ENCODE results near the gene DMRTA1.

DMRTA1 gene

DNA sequence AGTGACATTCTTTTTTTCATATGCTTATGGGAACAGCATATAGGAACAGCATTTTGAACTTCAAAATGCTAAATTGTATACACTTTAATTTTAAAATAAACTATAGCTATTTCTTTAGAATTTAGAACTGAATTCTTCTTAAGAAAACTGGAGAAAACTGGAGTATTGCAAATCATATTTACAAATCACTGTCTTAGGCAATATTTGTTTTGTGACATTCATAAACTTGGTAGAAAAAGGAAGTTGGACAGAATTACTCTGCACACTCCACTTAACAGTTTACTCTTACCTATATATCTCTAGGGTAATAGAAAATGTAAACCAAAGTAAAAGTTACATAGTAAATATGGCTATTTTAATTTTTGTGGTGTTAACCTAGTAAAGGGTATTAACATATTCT lies 3.1 kb downstream of the DMRTA1 start:
- no peak overlapping the region for H2AFZ ChIP-seq (ENCODE audit: low read length)
- H3K4me3 ChIP-seq (ENCODE audit: low read length, poor library complexity, severe bottlenecking), result no peak overlapping the region
- no peaks in the 10 kb centered on the region for H4K20me1 ChIP-seq (ENCODE audit: insufficient read depth, low read length, poor library complexity, severe bottlenecking)
- H3K79me2 ChIP-seq (ENCODE audit: insufficient read depth, low read length), result no peaks in the 10 kb centered on the region
- H3K4me2 ChIP-seq (ENCODE audit: low read depth, low read length, poor library complexity, severe bottlenecking), result no peak overlapping the region
- no peak for TF ChIP-seq EZH2phosphoT487 (IDR thresholded peaks at IDR 0.05; ENCODE audit: borderline replicate concordance)
- TF ChIP-seq, protein P1, sequence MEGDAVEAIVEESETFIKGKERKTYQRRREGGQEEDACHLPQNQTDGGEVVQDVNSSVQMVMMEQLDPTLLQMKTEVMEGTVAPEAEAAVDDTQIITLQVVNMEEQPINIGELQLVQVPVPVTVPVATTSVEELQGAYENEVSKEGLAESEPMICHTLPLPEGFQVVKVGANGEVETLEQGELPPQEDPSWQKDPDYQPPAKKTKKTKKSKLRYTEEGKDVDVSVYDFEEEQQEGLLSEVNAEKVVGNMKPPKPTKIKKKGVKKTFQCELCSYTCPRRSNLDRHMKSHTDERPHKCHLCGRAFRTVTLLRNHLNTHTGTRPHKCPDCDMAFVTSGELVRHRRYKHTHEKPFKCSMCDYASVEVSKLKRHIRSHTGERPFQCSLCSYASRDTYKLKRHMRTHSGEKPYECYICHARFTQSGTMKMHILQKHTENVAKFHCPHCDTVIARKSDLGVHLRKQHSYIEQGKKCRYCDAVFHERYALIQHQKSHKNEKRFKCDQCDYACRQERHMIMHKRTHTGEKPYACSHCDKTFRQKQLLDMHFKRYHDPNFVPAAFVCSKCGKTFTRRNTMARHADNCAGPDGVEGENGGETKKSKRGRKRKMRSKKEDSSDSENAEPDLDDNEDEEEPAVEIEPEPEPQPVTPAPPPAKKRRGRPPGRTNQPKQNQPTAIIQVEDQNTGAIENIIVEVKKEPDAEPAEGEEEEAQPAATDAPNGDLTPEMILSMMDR (conservative IDR thresholded peaks at IDR 0.05; ENCODE audit: low read length), result no peak
- no peaks in the 10 kb centered on the region for H3F3A ChIP-seq (ENCODE audit: low read depth)
- H3K4me1 ChIP-seq (ENCODE audit: insufficient read depth, low read length, poor library complexity, severe bottlenecking), result no peaks in the 10 kb centered on the region
- H3K9ac ChIP-seq (ENCODE audit: low read depth, low read length, poor library complexity, severe bottlenecking), result no peak overlapping the region
- H3K9me2 ChIP-seq (replicated peaks; ENCODE audit: low read depth, low read length), result no peaks in the 10 kb centered on the region
- no peaks in the 10 kb centered on the region for H3K27me3 ChIP-seq (ENCODE audit: insufficient read depth, low read length, poor library complexity, severe bottlenecking)
- no peaks in the 10 kb centered on the region for H3K36me3 ChIP-seq (ENCODE audit: insufficient read depth, low read length)
- no peaks in the 10 kb centered on the region for H3K9me3 ChIP-seq (ENCODE audit: insufficient read depth, low read depth, low read length)

- Histone ChIP-seq H2AFZ (ENCODE audit: low read length) (no peak overlapping the region), H3F3A (ENCODE audit: low read depth) (no peaks in the 10 kb centered on the region), H4K20me1 (ENCODE audit: insufficient read depth, low read length, poor library complexity, severe bottlenecking) (no peaks in the 10 kb centered on the region), H3K4me3 (ENCODE audit: low read length, poor library complexity, severe bottlenecking) (no peak overlapping the region), H3K27me3 (ENCODE audit: insufficient read depth, low read length, poor library complexity, severe bottlenecking) (no peaks in the 10 kb centered on the region), H3K4me1 (ENCODE audit: insufficient read depth, low read length, poor library complexity, severe bottlenecking) (no peaks in the 10 kb centered on the region), H3K9me3 (ENCODE audit: insufficient read depth, low read depth, low read length) (no peaks in the 10 kb centered on the region), H3K36me3 (ENCODE audit: insufficient read depth, low read length) (no peaks in the 10 kb centered on the region), H3K9me2 (replicated peaks; ENCODE audit: low read depth, low read length) (no peaks in the 10 kb centered on the region), H3K79me2 (ENCODE audit: insufficient read depth, low read length) (no peaks in the 10 kb centered on the region), H3K4me2 (ENCODE audit: low read depth, low read length, poor library complexity, severe bottlenecking) (no peak overlapping the region), H3K9ac (ENCODE audit: low read depth, low read length, poor library complexity, severe bottlenecking) (no peak overlapping the region)
- TF ChIP-seq, protein P1 (conservative IDR thresholded peaks at IDR 0.05; ENCODE audit: low read length), result peak; percentile 73
- no peak for TF ChIP-seq EZH2phosphoT487 (IDR thresholded peaks at IDR 0.05; ENCODE audit: borderline replicate concordance)
Observed at GRCh38 chr9:22452415-22453010, 5.9 kb downstream of the DMRTA1 start.

DNA sequence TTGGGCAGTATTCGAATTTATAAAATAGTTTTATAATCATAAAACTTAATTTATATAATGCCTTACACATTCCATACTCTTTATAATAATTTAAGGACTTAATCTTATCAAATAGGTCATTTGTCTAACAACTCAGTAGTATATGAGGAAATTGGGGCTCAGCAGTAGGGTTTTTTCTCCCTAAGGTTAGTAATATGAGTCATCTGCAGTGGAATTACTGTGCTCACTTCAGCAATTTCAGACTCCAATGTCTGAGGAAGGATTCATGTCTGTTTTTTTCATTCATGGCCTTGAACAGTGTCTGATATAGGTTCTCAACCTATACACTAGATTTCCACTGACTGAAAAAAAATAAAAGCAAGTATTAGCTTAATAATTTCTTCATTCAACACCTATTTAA lies 7.4 kb downstream of the DMRTA1 start:
- TF ChIP-seq, protein P1 (conservative IDR thresholded peaks at IDR 0.05; ENCODE audit: low read length), result no peak
- TF ChIP-seq EZH2phosphoT487 (IDR thresholded peaks at IDR 0.05; ENCODE audit: borderline replicate concordance), result no peak
- no peak overlapping the region for H3K9ac ChIP-seq (ENCODE audit: low read depth, low read length, poor library complexity, severe bottlenecking)
- H2AFZ ChIP-seq (ENCODE audit: low read length), result no peak overlapping the region
- no peaks in the 10 kb centered on the region for H4K20me1 ChIP-seq (ENCODE audit: insufficient read depth, low read length, poor library complexity, severe bottlenecking)
- no peaks in the 10 kb centered on the region for H3K4me1 ChIP-seq (ENCODE audit: insufficient read depth, low read length, poor library complexity, severe bottlenecking)
- H3K27me3 ChIP-seq (ENCODE audit: insufficient read depth, low read length, poor library complexity, severe bottlenecking), result no peaks in the 10 kb centered on the region
- no peaks in the 10 kb centered on the region for H3K9me2 ChIP-seq (replicated peaks; ENCODE audit: low read depth, low read length)
- H3K4me3 ChIP-seq (ENCODE audit: low read length, poor library complexity, severe bottlenecking), result no peak overlapping the region
- no peaks in the 10 kb centered on the region for H3K79me2 ChIP-seq (ENCODE audit: insufficient read depth, low read length)
- no peaks in the 10 kb centered on the region for H3F3A ChIP-seq (ENCODE audit: low read depth)
- H3K4me2 ChIP-seq (ENCODE audit: low read depth, low read length, poor library complexity, severe bottlenecking), result no peak overlapping the region
- no peaks in the 10 kb centered on the region for H3K9me3 ChIP-seq (ENCODE audit: insufficient read depth, low read depth, low read length)
- no peaks in the 10 kb centered on the region for H3K36me3 ChIP-seq (ENCODE audit: insufficient read depth, low read length)

All from Loucy (cell line).